ENCODE measurements around the gene RB1.
A peak's percentile ranks its signal among the peaks of the same experiment; 100 is the strongest.

RB1 gene

GRCh38 chr13:48303359-48304142 is at the start of gene RB1:
RB1 (plus strand) TSS chr13:48303751; CDS start chr13:48303913, 162 bp downstream.
- peak; percentile 78 for DNase-seq

GRCh38 chr13:48253849-48254248 is 49.7 kb upstream of the RB1 start:
- DNase-seq = no peak

- DNase-seq = no peak
These were observed 48.5 kb upstream of the RB1 start for GRCh38 chr13:48255090-48255489.

GRCh38 chr13:48255954-48256353 is 47.6 kb upstream of the RB1 start:
- DNase-seq = no peak

GRCh38 chr13:48258002-48258401 is 45.5 kb upstream of the RB1 start:
- no peak for DNase-seq

GRCh38 chr13:48258430-48258829 is 45.1 kb upstream of the RB1 start:
- no peak for DNase-seq

- no peak for DNase-seq
These were observed 42.6 kb upstream of the RB1 start for GRCh38 chr13:48260970-48261369.

GRCh38 chr13:48263196-48263595 is 40.4 kb upstream of the RB1 start:
- no peak for DNase-seq

GRCh38 chr13:48264058-48264457 is 39.5 kb upstream of the RB1 start:
- no peak for DNase-seq

GRCh38 chr13:48265217-48265815 is 38.2 kb upstream of the RB1 start:
- no peak for DNase-seq

GRCh38 chr13:48266150-48266549 is 37.4 kb upstream of the RB1 start:
- DNase-seq = no peak

- no peak for DNase-seq
These were observed 36.6 kb upstream of the RB1 start for GRCh38 chr13:48266701-48267639.

GRCh38 chr13:48268019-48268418 is 35.5 kb upstream of the RB1 start:
- no peak for DNase-seq

GRCh38 chr13:48273346-48273745 is 30.2 kb upstream of the RB1 start:
- DNase-seq = no peak

GRCh38 chr13:48275507-48275906 is 28.0 kb upstream of the RB1 start:
- no peak for DNase-seq

GRCh38 chr13:48278806-48279205 is 24.7 kb upstream of the RB1 start:
- DNase-seq = peak; percentile 75

- no peak for DNase-seq
These were observed 22.0 kb upstream of the RB1 start for GRCh38 chr13:48281556-48281955.

GRCh38 chr13:48291730-48292129 is 11.8 kb upstream of the RB1 start:
- no peak for DNase-seq

GRCh38 chr13:48292650-48293049 is 10.9 kb upstream of the RB1 start:
- DNase-seq = no peak

GRCh38 chr13:48294653-48295052 is 8.9 kb upstream of the RB1 start:
- no peak for DNase-seq

GRCh38 chr13:48295271-48295670 is 8.3 kb upstream of the RB1 start:
- DNase-seq = no peak

GRCh38 chr13:48296528-48296927 is 7.0 kb upstream of the RB1 start:
- no peak for DNase-seq

- no peak for DNase-seq
These were observed 6.3 kb upstream of the RB1 start for GRCh38 chr13:48297131-48297786.
